IPS-20b (cell line): Measurements from ENCODE around the gene FGFR1OP2.

Experiments used
- H3K27ac ChIP-seq: one replicate; pipeline ENCODE4 v1.5.1; 2013; ENCODE audit warnings: low read length
- H3K27me3 ChIP-seq: 2 replicates; pipeline ENCODE4 v1.6.1; 2013; ENCODE audit warnings: mild to moderate bottlenecking, low read length, inconsistent platforms; ENCODE audit not compliant: insufficient read depth
- H3K36me3 ChIP-seq: 2 replicates; pipeline ENCODE4 v1.6.1; 2013; ENCODE audit warnings: low read depth, mild to moderate bottlenecking, inconsistent platforms, low read length, moderate library complexity; ENCODE audit not compliant: insufficient read depth
- H3K4me1 ChIP-seq: 2 replicates; pipeline ENCODE4 v1.6.1; 2013; ENCODE audit warnings: mild to moderate bottlenecking, control low read depth, inconsistent platforms, low read length, moderate library complexity; ENCODE audit not compliant: insufficient read depth
- H3K4me3 ChIP-seq: 2 replicates; pipeline ENCODE4 v1.5.1; 2013; ENCODE audit warnings: mild to moderate bottlenecking, low read length, inconsistent platforms
- H3K9ac ChIP-seq: 2 replicates; pipeline ENCODE4 v1.6.1; 2013; ENCODE audit warnings: low read depth, mild to moderate bottlenecking, inconsistent platforms, low read length, moderate library complexity
- H3K9me3 ChIP-seq: 2 replicates; pipeline ENCODE4 v1.6.1; 2013; ENCODE audit warnings: mild to moderate bottlenecking, low read depth, low read length, inconsistent platforms; ENCODE audit not compliant: insufficient read depth

The FGFR1OP2 gene

GRCh38 chr12:27005495-27005894, 67.2 kb downstream of the FGFR1OP2 start:
- no peaks in the 10 kb centered on the region; the same call in 1 of the 2 replicates for H3K4me1 ChIP-seq

GRCh38 chr12:27006797-27007467, 68.7 kb downstream of the FGFR1OP2 start:
- H3K27ac ChIP-seq: no peak overlapping the region
- no peaks in the 10 kb centered on the region for H3K27me3 ChIP-seq
- H3K9me3 ChIP-seq: no peaks in the 10 kb centered on the region
- 0 out of 2 replicates have a peak, but pooled peaks cover 4% of the 10 kb centered on the region for H3K36me3 ChIP-seq
- no peak overlapping the region for H3K9ac ChIP-seq
- H3K4me3 ChIP-seq: no peak overlapping the region
- H3K4me1 ChIP-seq: peaks cover 5% of the 10 kb centered on the region; the same call in 1 of the 2 replicates

More at GRCh38 chr12:27005495-27005894, 67.2 kb downstream of the FGFR1OP2 start:
- Histone ChIP-seq H3K4me3 (no peak overlapping the region), H3K9me3 (no peaks in the 10 kb centered on the region), H3K36me3 (peaks cover 7% of the 10 kb centered on the region; the same call in 1 of the 2 replicates), H3K9ac (no peak overlapping the region), H3K27me3 (no peaks in the 10 kb centered on the region), H3K27ac (no peak overlapping the region)

DNA sequence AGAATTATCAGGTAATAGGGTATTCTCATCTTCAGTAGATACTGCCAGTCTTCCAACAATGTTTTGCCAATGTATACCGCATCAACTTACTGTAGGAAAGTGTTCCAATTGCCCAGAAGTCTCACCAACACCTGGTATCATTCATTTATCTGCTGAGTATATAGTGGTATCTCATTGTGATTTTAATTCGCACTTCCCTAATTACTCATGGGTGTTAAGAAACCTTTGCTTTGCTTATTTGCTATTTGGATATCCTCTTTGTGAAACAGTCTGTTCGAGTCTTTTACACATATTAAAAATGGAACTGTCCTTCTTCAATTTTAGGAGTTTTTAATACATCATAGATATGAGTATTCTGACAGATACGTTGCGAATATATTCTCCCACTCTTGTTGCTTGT, 69.8 kb downstream of the FGFR1OP2 start:
- no peak overlapping the region for H3K4me3 ChIP-seq
- H3K4me1 ChIP-seq: peaks cover 10% of the 10 kb centered on the region; the same call in 1 of the 2 replicates
- H3K36me3 ChIP-seq: no peaks in the 10 kb centered on the region
- H3K27me3 ChIP-seq: no peaks in the 10 kb centered on the region
- no peak overlapping the region for H3K27ac ChIP-seq
- no peaks in the 10 kb centered on the region for H3K9me3 ChIP-seq
- no peak overlapping the region for H3K9ac ChIP-seq

DNA sequence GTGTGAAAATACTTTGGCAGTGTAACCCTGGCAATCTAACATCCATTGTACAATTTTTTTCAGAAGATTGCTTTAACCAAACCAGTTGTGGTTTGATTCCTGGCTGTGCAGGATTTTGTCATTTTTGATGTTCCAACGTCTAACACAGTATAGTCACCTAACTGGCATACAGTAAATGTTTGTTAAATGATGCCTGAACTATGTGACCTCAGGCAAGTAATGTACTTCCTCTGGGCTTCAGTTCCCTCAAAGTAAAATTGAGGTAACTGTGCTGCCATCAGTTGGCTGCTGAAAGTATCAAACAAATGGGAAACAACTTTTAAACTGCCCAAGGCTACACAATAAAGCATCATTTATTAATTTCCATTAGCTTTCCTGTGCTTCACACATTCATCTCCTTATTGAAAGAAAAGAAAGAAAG, 71.6 kb downstream of the FGFR1OP2 start:
- Histone ChIP-seq H3K27me3 (no peaks in the 10 kb centered on the region), H3K27ac (no peak overlapping the region), H3K9ac (no peak overlapping the region), H3K4me3 (no peak overlapping the region), H3K36me3 (no peaks in the 10 kb centered on the region), H3K4me1 (peaks cover 14% of the 10 kb centered on the region), H3K9me3 (no peaks in the 10 kb centered on the region)

DNA sequence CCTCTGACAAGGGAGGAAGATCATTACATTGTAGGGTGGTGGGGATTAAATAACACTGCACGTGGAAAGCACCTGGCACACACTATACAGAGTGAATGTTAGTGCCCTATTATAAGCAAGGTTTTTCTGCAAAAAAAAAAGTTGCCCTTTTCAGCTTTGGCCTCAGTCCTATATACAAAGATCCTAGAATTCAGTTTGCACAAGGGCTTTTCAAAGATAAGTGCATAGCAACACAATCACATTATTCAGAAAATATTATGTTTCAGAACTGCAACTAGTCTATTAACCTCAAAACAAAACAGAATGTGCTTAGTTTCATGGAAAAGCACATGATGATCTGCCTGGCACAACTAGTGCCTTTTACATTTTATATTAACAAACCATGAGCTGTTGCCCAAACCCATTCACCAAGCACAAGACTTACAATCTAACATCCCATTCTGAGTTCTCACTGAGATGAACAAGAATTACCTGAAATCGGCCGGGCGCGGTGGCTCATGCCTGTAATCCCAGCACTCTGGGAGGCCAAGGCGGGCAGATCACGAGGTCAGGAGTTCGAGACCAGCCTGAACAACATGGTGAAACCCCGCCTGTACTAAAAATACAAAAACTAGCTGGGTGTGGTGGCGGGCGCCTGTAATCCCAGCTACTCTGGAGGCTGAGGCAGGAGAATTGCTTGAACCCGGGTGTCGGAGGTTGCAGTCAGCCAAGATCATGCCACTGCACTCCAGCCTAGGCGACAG, 74.1 kb downstream of the FGFR1OP2 start:
- Histone ChIP-seq H3K27ac (no peak overlapping the region), H3K4me3 (peak overlapping the region; percentile 94), H3K9ac (peak overlapping the region; percentile 41; the same call in 1 of the 2 replicates)

DNA sequence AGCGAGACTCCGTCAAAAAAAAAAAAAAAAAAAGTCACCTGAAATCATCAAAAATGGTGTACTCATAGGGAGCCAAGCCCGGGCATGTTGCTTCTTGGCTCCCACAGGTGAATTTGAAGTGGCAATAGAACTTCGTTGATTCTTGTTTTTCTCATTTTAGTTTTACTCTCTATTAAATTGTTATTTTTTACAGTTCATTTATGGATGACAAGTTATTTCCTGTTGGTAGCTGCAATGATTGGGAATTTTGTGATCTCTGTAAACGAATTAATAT, 74.6 kb downstream of the FGFR1OP2 start:
- Histone ChIP-seq H3K4me3 (peak overlapping the region; percentile 94), H3K4me1 (peaks cover 21% of the 10 kb centered on the region), H3K27ac (no peak overlapping the region), H3K36me3 (no peaks in the 10 kb centered on the region), H3K9ac (peak overlapping the region; percentile 85; the same call in 1 of the 2 replicates), H3K9me3 (no peaks in the 10 kb centered on the region), H3K27me3 (no peaks in the 10 kb centered on the region)

More for the DNA sequence above, 74.1 kb downstream of the FGFR1OP2 start:
- peaks cover 21% of the 10 kb centered on the region for H3K4me1 ChIP-seq
- H3K36me3 ChIP-seq: no peaks in the 10 kb centered on the region
- H3K9me3 ChIP-seq: no peaks in the 10 kb centered on the region
- no peaks in the 10 kb centered on the region for H3K27me3 ChIP-seq

DNA sequence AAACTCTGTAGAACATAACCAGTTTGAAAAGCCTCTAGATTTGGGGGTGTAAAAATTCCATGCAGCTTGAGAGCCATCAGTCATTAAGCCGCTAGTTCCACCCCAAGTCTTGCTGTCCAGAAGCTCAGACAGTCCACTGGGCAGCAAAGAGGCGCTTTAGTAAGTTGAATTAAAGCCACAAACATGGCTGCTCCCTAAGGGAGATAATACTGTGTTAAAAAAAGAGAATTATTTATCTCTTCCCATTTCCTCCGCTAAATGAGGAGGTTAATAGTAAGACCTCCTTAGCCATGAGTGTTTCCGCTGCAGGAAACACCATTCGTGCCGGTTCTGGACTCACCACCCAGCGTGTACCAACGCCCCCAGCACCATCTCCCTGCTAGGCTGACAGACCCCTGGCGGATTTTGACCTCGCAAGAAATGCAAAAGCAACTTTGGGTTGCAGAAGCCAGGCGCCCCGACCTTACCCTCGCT, 75.4 kb downstream of the FGFR1OP2 start:
- H3K36me3 ChIP-seq: no peaks in the 10 kb centered on the region
- no peaks in the 10 kb centered on the region for H3K9me3 ChIP-seq
- H3K9ac ChIP-seq: peak overlapping the region; percentile 85
- H3K4me3 ChIP-seq: peak overlapping the region; percentile 94
- H3K27ac ChIP-seq: peak overlapping the region; percentile 48
- peaks cover 21% of the 10 kb centered on the region for H3K4me1 ChIP-seq
- H3K27me3 ChIP-seq: no peaks in the 10 kb centered on the region

GRCh38 chr12:27014085-27014858, 76.0 kb downstream of the FGFR1OP2 start, which contains the start of gene TM7SF3:
TM7SF3 (minus strand) TSS chr12:27014384; CDS start chr12:27014168, 216 bp downstream.
- H3K9me3 ChIP-seq: no peaks in the 10 kb centered on the region
- peaks cover 21% of the 10 kb centered on the region for H3K4me1 ChIP-seq
- H3K36me3 ChIP-seq: no peaks in the 10 kb centered on the region
- H3K27ac ChIP-seq: peak within 1 kb of the TSS; percentile 48
- H3K27me3 ChIP-seq: no peaks in the 10 kb centered on the region
- peak within 1 kb of the TSS; percentile 94 for H3K4me3 ChIP-seq
- peak within 1 kb of the TSS; percentile 85 for H3K9ac ChIP-seq

- peaks cover 21% of the 10 kb centered on the region for H3K4me1 ChIP-seq
- H3K4me3 ChIP-seq: peak overlapping the region; percentile 94
- no peaks in the 10 kb centered on the region for H3K27me3 ChIP-seq
- H3K9me3 ChIP-seq: no peaks in the 10 kb centered on the region
- H3K27ac ChIP-seq: peak overlapping the region; percentile 43
- peak overlapping the region; percentile 79; the same call in 1 of the 2 replicates for H3K9ac ChIP-seq
- no peaks in the 10 kb centered on the region for H3K36me3 ChIP-seq
These were observed 76.8 kb downstream of the FGFR1OP2 start for GRCh38 chr12:27014859-27015729.

DNA sequence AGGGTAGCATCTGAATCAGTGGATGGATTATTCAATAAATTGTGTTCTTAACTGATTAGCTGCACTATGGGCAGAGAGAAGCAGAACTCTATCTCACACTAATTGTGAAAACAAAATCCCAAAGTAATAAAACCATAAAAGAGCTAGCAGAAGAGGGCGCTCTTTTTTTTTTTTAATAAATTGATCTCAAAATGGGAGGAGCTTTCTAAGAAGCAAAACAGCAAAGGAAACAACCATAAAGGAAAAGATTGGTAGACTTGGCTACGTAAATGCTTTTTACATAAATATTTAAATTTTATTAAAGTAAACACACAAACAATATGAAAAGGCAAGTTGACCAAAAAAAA, 77.4 kb downstream of the FGFR1OP2 start:
- no peak overlapping the region for H3K9ac ChIP-seq
- no peak overlapping the region for H3K27ac ChIP-seq

More for the DNA sequence above, 77.4 kb downstream of the FGFR1OP2 start:
- Histone ChIP-seq H3K4me1 (peaks cover 21% of the 10 kb centered on the region), H3K9me3 (no peaks in the 10 kb centered on the region), H3K36me3 (no peaks in the 10 kb centered on the region), H3K27me3 (no peaks in the 10 kb centered on the region), H3K4me3 (no peak overlapping the region)
